CD4-positive, alpha-beta T cell treated with Interleukin-10 for 1 hour (primary cell): ENCODE results near the gene TRIP10.
A peak's percentile ranks its signal among the peaks of the same experiment; 100 is the strongest.

ENCODE experiments used
- DNase-seq: peaks from one replicate; pipeline ENCODE4 v3.0.0-alpha.2; 2020

The TRIP10 gene

DNA sequence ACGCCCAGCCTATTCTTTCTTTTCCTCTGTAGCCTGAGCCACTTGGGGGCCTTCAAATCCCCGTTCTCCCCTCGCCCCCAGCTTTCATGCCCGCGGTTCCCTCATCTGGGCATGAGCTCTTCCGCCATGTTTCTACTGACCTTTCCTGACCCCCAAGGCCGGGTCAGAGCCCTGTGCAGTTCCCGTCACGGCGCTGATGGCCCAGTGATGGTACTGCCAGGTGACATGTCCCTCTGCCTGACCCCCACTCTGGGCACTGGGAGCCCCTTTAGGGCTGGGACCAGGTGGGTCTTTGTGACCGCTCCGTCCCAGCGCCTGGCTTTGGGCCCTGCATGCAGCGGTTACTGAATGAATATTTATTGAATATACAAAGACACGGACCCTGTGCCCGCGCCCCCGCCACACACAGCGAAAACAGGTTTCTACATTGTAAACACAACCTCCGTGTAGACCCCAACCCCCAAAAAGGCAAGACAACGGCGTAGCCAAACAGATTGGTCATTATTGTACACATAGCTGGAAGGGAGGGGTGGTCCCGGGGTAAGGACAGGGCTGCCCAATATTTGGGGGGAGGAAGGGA lies 9.8 kb upstream of the TRIP10 start:
- no peak for DNase-seq

GRCh38 chr19:6730153-6730804 lies 9.2 kb upstream of the TRIP10 start:
- DNase-seq = peak; percentile 38

GRCh38 chr19:6730941-6731670 lies 8.4 kb upstream of the TRIP10 start:
- no peak for DNase-seq

DNA sequence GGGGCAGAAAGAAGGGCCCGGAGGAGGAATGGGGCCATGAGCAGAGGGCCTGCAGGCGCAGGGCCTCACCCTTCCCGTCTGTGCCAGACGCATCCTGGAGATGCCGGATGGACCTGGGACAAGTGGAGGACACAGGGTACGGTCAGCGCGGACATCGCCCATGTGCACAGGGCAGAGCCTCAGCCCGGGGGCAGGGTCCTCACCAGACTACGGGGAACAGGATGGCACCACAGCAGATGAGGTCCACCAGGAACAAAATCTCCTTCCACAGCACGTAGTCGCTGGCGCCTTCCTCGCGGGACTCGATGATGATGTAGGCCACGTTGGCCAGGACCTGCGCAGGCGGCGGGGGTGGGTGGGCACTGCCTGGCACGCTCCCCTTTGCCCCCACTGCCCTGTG lies 7.7 kb upstream of the TRIP10 start:
- no peak for DNase-seq

DNA sequence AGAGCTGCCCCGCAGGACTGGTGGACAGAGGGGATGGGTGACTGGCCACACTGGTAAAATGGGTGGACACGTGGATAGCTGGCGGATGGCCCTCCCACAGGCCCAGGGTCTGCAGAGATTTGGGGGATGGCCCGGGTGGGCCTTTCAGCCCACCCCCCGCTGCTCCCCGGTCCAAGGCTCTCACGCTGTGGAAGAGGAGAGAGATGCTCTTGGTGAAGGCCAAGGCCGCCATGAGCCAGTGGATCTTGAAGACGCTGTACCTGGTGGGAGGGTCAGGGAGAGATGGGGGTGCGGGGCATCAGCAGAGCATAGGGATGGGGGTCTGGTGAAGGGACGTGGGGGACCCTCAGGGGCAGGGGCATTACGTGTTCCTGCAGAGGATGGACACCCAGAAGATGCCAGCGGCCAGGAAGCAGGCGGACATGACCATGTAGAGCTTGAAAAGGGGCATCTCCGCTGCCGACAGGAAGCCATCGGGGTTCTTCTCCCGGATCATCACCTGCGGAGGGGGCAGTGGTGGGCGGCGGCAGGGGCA lies 6.6 kb upstream of the TRIP10 start:
- DNase-seq = no peak

DNA sequence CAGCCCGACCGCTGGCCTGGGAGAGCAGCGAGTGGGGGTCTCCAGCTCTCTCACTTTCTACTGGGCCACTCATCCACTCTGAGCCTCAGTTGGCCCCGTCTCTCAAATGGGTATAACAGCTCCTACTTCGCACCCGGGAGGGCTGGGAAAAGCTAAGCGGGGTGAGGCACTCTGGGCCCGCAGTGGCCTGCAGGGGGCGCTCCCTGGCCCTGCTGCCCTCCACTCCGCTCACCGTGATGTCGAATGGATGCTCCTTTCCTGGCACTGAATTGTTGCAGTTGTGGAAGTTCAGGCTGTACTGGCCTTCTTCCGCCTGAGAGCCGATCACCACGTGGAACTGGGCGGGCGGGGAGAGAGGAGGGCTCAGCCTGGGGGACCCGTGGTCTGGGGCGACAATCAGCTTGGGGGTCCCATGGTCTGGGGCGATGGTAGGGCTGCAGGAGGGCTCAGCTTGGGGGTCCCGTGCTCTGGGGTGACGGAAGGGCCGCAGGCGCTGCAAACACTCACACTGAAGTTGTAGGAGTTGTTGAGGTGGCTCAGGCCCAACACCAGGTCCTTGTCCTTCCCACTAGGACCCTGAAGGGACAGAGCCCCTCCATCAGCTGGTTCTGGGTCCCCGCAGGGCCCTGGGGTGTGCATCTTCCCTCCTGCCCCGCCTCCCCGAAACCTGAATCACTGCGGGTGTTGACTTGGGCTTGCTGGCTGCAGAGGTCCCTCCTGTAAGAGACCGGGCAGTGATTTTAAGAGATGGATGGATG lies 6.0 kb upstream of the TRIP10 start:
- no peak for DNase-seq

DNA sequence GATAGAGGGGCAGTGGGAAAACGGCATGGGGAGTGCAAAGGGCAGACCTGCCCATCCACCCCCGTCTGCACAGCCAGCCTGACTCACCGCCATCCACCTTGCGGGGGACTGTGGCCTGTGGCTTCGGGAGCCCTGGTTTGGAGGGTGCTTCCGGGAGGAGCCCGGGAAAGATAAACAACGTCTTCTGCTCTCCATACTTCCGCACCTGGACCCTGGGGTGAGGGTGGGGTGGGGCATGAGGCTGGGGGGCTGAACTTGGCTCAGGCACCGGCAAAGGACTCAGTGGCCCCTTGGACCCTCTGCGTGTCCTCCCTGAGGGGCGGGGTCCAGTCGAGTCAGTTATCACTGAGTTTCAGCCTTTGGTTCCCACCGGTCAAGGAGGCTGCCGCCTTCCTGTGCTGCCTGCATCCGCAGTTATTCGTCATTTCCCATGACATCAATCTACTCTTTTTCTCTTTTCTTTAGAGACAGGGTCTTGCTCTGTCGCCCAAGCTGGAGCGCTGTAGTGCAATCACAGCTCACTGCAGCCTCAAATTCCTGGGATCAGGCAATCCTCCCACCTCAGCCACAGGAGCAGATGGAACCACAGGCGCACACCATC lies 5.3 kb upstream of the TRIP10 start:
- no peak for DNase-seq

DNA sequence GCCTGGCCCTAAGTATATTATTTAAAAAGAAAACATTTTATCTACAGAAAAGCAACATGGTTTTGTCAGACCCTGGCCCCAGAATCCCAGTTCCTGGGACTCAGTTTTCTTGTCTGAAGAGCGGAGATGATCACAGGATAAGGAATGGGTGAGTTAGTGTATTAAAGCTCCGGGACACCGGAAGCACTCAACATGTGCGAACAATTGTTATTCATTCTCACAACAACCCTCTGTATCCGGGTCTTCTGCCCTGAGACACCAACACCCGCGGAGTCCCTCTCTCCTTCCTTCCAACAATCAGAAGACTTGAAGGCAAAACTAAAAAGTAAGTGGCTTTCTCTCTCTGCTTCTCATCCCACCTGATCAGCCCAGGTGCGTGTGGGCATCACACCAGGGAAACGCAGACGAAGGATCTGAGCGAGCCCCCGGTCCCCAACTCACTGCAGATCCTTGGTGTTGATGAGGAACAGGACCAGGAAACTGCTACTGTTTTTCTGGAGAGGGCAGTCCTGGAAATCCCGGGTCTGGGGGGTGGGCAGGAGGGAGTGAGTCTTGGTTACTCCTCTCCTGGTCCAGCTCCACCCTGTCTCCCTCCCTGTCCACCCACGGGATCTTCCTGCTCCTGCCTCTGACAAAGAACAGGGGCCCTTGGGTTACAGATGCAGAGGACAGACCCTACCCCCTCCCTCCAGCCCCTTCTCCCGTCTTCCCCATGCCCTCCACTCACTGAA lies 4.1 kb upstream of the TRIP10 start:
- no peak for DNase-seq

DNA sequence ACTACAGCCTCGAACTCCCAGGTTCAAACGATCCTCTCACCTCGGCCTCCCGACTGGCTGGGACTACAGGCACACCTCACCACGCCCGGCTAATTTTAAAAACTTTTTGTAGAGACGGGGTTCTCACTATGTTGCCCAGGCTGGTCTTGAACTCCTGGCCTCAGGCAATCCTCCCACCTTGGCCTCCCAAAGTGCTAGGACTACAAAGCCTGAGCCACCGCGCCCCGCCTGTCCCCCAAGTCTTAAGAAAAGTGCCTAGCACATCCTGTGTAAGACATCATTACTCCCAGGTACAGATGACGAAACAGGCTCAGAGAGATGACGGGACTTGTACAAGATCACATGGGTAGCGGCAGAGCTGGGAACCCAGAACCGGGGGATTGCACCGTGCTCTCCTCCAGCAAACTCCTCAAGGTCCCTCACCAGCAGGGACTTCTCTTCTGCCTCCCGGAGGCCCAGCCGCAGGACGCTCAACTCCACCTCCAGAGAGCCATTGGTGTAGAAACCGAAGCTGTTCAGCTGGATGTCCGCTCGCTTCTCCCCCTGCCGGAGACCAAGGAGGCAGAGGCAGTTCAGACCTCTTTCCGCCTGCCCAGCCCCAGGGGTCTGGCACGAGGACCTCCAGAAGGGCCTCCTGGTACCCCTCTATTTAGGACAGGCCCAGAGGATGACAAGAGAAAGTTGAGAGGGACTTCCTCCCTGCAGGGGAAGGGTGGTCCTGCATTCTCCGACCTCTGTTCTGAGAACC lies 3.1 kb upstream of the TRIP10 start:
- peak; percentile 83 for DNase-seq

DNA sequence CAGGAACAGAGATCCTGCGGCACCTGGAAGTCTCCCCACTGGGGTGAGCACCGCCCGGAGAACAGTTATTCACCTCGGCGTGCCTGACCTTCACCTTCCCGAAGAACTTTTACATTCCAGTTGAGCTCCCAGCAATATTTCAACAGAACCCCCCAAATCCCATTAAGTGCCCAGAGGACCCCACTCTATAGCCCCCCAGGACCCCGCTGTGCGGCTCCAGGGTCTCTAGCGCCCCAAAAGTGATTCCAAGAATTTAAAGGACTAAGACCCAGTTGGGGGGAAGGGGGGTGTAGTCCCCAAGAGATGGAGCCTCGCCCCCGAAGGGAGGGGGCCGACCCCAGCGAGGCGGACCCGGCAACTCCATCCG lies 2.6 kb upstream of the TRIP10 start:
- no peak for DNase-seq

DNA sequence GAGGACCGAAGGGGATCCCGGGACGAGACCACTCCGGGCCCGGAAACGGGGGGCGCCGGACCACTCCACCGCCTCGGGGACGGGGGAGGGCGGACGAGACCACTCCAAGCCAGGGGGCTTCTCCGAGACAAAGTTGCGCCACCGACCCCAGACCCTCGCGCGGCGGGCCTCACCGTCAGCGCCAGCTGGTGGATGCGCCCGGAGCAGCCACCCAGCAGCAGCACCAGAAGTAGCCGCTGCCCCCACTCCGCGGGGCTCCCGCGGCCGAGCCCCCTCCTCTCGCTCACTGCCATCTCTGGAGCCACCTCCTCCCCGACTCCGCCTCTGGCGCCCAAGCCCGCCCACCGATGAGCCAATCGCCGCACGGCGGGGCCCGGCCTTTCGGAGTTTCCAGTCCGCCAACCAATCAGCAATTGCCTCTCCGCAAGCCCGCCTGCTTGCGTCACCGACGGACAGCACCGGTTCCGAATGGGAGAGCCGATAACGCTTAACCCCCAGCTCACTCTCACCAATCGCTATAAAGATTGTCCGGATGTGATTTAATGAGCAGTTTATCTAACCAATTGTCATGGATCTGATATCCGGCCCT lies 2.1 kb upstream of the TRIP10 start, which contains the start of gene GPR108:
Gene GPR108 (minus strand): TSS at position 297 of the 589 bp plus-strand sequence. CDS start 4 bp downstream, at position 293.
- DNase-seq = peak; percentile 100

DNA sequence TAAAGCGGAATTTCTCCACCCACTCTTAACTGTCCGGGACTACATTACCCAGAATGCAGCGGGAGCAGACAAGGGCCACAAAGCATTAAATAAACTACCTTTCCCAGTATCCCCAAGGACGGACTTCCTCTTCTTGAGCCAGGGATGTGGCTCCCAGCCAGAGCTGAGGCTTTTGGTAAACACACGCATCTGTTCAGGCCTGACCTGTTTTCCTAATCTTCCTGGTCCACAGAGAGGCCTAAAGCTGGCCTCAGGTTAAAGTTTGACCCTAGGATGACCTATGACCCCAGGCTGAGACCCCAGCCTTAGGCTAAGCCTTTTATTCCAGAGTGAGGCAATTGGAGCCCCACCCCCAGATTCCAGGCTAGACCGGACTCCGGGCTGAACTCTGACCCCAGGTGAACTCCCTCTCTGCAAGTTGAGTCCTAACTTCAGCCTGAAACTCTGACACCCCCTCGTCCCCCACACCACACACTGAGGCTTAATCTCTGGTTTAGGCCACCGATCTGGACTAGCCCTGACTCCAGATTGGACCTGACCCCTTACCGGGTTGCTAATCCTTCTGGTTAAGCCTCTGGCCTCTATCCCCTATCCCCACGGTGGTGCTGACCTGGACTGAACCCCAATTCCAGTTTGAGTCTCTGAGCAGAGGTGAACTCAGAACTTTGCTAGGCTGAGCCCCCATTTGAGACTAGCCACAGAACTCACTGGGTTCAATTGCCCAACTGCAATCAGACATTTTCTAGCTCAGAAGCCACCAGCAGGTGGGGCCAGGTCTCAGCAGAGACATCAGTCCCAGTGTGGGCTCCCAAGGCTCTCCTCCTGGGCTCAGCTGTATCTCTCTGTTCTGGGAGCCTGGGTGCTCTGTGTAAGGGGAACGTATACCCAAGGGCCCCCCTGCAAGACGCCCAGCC lies 1.4 kb upstream of the TRIP10 start:
- DNase-seq = peak; percentile 86

GRCh38 chr19:6738787-6739389 lies 592 bp upstream of the TRIP10 start:
- peak; percentile 43 for DNase-seq

GRCh38 chr19:6739883-6740588 lies 556 bp downstream of the TRIP10 start:
- no peak for DNase-seq

DNA sequence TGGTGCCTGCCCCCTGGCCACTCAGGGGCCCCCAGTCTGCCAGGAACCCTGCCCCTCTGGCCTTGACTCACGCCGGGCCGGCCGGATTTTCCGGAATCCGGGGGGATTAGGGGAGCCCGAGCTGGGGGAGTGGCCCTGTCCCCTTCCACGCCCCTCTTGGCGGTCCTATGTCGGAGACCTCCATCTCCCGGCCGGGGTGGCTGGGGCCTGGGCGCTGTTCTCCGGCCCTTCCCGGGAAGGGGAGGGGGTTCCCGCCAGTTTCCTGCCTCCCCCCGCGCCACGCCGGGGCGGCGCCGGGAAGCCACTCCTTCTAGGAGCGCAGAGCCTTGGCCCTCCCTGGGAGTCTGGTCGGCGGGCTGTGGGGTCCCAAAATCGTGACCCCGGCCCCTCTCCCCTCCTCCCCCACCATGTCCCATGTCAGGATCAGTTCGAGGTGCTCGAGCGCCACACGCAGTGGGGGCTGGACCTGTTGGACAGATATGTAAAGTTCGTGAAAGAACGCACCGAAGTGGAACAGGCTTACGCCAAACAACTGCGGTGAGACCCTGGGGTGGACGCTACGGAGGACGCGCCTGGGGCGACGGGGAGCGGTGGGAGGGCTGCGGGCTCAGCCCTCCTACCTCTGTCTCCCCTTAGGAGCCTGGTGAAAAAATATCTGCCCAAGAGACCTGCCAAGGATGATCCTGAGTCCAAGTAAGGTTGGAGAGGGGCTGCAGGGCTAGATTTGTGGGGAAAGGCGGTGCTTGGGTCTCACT lies 1.3 kb downstream of the TRIP10 start:
- DNase-seq = no peak

GRCh38 chr19:6743066-6743465 lies 3.6 kb downstream of the TRIP10 start:
- DNase-seq = no peak

DNA sequence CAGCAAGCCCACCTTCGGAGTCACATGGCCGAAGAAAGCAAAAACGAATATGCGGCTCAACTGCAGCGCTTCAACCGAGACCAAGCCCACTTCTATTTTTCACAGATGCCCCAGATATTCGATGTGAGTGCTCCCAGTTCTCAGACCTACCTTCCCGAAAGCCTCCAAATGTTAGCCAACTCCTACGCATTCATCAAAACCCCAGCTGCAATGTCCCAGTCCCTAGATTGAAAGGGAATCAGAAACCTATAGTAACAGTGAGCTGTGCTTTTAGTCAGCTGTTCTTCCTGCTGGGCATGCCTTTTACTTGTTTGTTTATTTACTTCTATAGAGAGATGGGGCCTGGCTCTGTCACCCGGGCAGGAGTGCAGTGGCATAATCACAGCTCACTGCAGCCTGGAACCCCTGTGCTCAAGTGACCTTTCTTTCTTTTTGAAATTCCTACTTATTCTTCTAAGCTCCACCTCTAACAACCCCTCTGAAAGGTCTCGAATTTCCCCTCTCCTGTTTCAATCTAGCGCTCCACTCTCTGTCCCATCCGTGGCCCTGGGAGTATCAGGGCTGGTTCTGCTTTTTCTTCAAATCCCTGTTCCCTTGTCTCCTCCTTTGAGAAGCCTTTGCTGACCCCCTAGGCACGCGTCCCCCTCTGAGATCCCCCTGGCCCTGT lies 4.4 kb downstream of the TRIP10 start:
- no peak for DNase-seq
